Endothelial cell of umbilical vein (primary cell): ENCODE data around the gene SRSF10. TPM values are rescaled to one million over a fixed set of nuclear protein-coding genes. Genes with fewer than 3 reads are reported as not detected.

Experiments
- BruUV-seq: library from RNA; stranded (reverse); fragments of 400-500 nt; replicated peaks from 2 replicates; lab custom pipeline; 2021; lab: Mats Ljungman, UMichigan
- CTCF ChIA-PET: fragments of 300-600, 350-600 bp; sonication (Branson Sonifier 250); formaldehyde crosslinking; loops from one replicate; lab custom pipeline; 2021; ENCODE audit warnings: antibody characterized with exemption, inconsistent platforms; lab: Charles Lee
- POLR2A ChIA-PET: fragments of 300-600, 350-600 bp; sonication (Branson Sonifier 250); formaldehyde crosslinking; loops from one replicate; lab custom pipeline; 2021; ENCODE audit warnings: antibody characterized with exemption, inconsistent platforms; lab: Charles Lee
- DNase-seq: peaks from one replicate; pipeline ENCODE4 v3.0.0-alpha.2; 2011; ENCODE audit warnings: low read depth, low spot score
- FAIRE-seq: peaks from 2 replicates; lab custom pipeline; 2011; peaks lifted over from hg19 to GRCh38; lab: Jason Lieb, UNC
- H2AFZ ChIP-seq: 2 replicates; pipeline ENCODE4 v1.6.0; 2012; ENCODE audit warnings: low read depth, low read length, control low read depth, inconsistent platforms
- H3K27ac ChIP-seq: 2 replicates; pipeline ENCODE4 v1.5.1; 2011; ENCODE audit warnings: low read depth, mild to moderate bottlenecking, control low read depth, low read length, moderate library complexity; ENCODE audit not compliant: insufficient read depth
- H3K27me3 ChIP-seq, 2 experiments: 2 replicates each; pipeline versions ENCODE4 v1.6.0 to v1.6.1; 2011; ENCODE audit warnings: low read length in 2 of 2, mixed read lengths in 1 of 2; ENCODE audit not compliant: control insufficient read depth in 2 of 2, insufficient read depth in 2 of 2
- H3K36me3 ChIP-seq, 2 experiments: 2 replicates in 1 of 2; 3 replicates in 1 of 2; pipeline ENCODE4 v1.5.1; 2011; ENCODE audit warnings: low read length in 2 of 2, mild to moderate bottlenecking in 1 of 2, moderate library complexity in 1 of 2; ENCODE audit not compliant: control insufficient read depth in 2 of 2, insufficient read depth in 2 of 2; ENCODE audit errors: extremely low read depth in 1 of 2
- H3K4me1 ChIP-seq: 3 replicates; pipeline ENCODE4 v1.5.1; 2011; ENCODE audit warnings: mild to moderate bottlenecking, low read length; ENCODE audit not compliant: control insufficient read depth, insufficient read depth; ENCODE audit errors: extremely low read depth
- H3K4me2 ChIP-seq: 2 replicates; pipeline ENCODE4 v1.6.1; 2011; ENCODE audit warnings: low read length, control low read depth, mixed read lengths; ENCODE audit not compliant: insufficient read depth
- H3K4me3 ChIP-seq, 3 experiments: fragments of 200-600 bp in 1 of 3; sonication (generic), shearing (Covaris generic) in 1 of 3; replicated peaks in 1 of 3; 2 replicates each; pipeline ENCODE4 v1.5.1; 2011 to 2016; ENCODE audit warnings: control low read depth in 3 of 3, low read length in 3 of 3, mild to moderate bottlenecking in 2 of 3, inconsistent platforms in 1 of 3, low read depth in 1 of 3, moderate library complexity in 1 of 3; ENCODE audit not compliant: insufficient read depth in 1 of 3
- H3K79me2 ChIP-seq: 2 replicates; pipeline ENCODE4 v1.6.0; 2012; ENCODE audit warnings: low read length, inconsistent platforms; ENCODE audit not compliant: control insufficient read depth, insufficient read depth
- H3K9ac ChIP-seq: replicated peaks from 2 replicates; pipeline ENCODE3; 2011; ENCODE audit warnings: low read length, control low read depth; ENCODE audit not compliant: insufficient read depth; ENCODE audit errors: extremely low read depth
- H3K9me1 ChIP-seq: replicated peaks from 3 replicates; pipeline ENCODE4 v1.6.0; 2011; ENCODE audit warnings: mild to moderate bottlenecking, low read length; ENCODE audit not compliant: control insufficient read depth, insufficient read depth; ENCODE audit errors: extremely low read depth
- H3K9me3 ChIP-seq: replicated peaks from 2 replicates; pipeline ENCODE4 v1.5.1; 2012; ENCODE audit warnings: low read length, inconsistent platforms; ENCODE audit not compliant: control insufficient read depth, insufficient read depth
- H4K20me1 ChIP-seq: replicated peaks from 2 replicates; pipeline ENCODE3; 2011; ENCODE audit warnings: mild to moderate bottlenecking, low read length; ENCODE audit not compliant: control insufficient read depth, insufficient read depth; ENCODE audit errors: extremely low read depth
- EZH2 ChIP-seq: IDR thresholded peaks from 2 replicates; pipeline ENCODE4 v1.6.1; 2012; ENCODE audit warnings: borderline replicate concordance, low read depth, mild to moderate bottlenecking, moderate library complexity, low read length, inconsistent platforms; ENCODE audit not compliant: severe bottlenecking
- FOS ChIP-seq: IDR thresholded peaks from 2 replicates; pipeline ENCODE4 v1.6.1; 2011; ENCODE audit warnings: mild to moderate bottlenecking, low read length, moderate library complexity, borderline replicate concordance; ENCODE audit not compliant: insufficient read depth
- GATA2 ChIP-seq: IDR thresholded peaks from 2 replicates; pipeline ENCODE4 v1.7.0; 2011; ENCODE audit warnings: low read depth, mild to moderate bottlenecking, moderate library complexity, mixed read lengths, low read length; ENCODE audit not compliant: insufficient read length, insufficient read depth
- JUN ChIP-seq: IDR thresholded peaks from 2 replicates; pipeline ENCODE4 v1.6.1; 2011; ENCODE audit warnings: borderline replicate concordance, low read depth; ENCODE audit not compliant: insufficient read length, insufficient read depth
- MYC ChIP-seq: IDR thresholded peaks from one replicate; pipeline ENCODE4 v1.6.1; 2011; ENCODE audit warnings: mild to moderate bottlenecking, low read depth, low read length
- POLR2A ChIP-seq: IDR thresholded peaks from 2 replicates; pipeline ENCODE4 v1.6.1; 2012; ENCODE audit warnings: low read depth, mild to moderate bottlenecking, control low read depth, low read length
- POLR2AphosphoS5 ChIP-seq: IDR thresholded peaks from 2 replicates; pipeline ENCODE4 v1.6.1; 2012; ENCODE audit warnings: low read depth, mild to moderate bottlenecking, control low read depth, low read length, moderate library complexity; ENCODE audit not compliant: insufficient read depth
- dilution Hi-C: fragments of 300-500 bp; cut with MboI; formaldehyde crosslinking; loops from one replicate; pipeline ENCODE4 v1.15.0; 2019; ENCODE audit warnings: low sequenced_read_pairs; ENCODE audit not compliant: extremely low pct_ligation_motif_present
- intact Hi-C: fragments of 100-400 bp; cut with micrococcal nuclease; formaldehyde crosslinking; loops from one replicate; pipeline ENCODE4 v1.10.0; 2022
- polyA plus RNA-seq, 4 experiments: library from polyadenylated mRNA; depleted of rRNA in 3 of 4; stranded (reverse) in 3 of 4; unstranded in 1 of 4; fragments of >200 nt; gene quantifications; 2 replicates each; pipeline versions ENCODE4 v1.2.1 to v1.2.3, GENCODE V29; 2011 to 2012; ENCODE audit warnings: missing spikeins in 1 of 4
- total RNA-seq: library from RNA; stranded (reverse); gene quantifications from 2 replicates; pipeline ENCODE4 v1.2.3, GENCODE V29; 2021
- TF ChIP-seq, protein P1 (sequence below): IDR thresholded peaks from 2 replicates; pipeline ENCODE4 v1.6.1; 2011; ENCODE audit not compliant: insufficient read depth, insufficient read length
- TF ChIP-seq, protein P2 (sequence below), 2 donors: IDR thresholded peaks; 1 replicate in 1 of 2; 2 replicates in 1 of 2; pipeline ENCODE4 v1.5.1; 2011; ENCODE audit warnings: low read length in 2 of 2, mild to moderate bottlenecking in 2 of 2, moderate library complexity in 2 of 2, control low read depth in 1 of 2, inconsistent platforms in 1 of 2, low read depth in 1 of 2; ENCODE audit not compliant: insufficient read depth in 1 of 2; ENCODE audit errors: extremely low read depth in 1 of 2

The SRSF10 gene
- total and polyA plus RNA-seq, 2 donors (not counting 3 experiments of a cell fraction or from before 2014, with no cell fraction given) = 124 to 135 TPM

DNA sequence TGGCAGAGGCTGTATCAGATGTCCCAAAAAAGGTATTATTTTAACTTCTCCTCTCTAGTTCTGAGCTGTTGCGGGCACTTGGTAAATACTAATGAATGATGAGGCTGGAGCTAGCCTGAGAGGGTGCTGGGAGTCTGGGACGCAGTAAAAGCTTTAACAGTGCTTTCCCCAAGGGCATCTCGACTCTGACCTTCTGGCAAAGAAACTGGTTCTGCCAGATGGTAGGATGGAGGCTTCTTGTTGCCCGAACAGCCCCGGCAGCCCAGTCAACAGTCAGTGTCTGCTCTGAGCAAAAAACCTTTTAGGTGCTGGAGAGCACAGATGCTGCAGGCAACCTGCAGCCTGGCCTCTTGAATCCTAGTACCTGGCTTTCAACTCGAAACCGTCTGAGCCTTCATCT, 23.0 kb downstream of the SRSF10 start:
- DNase-seq = no peak
- TF ChIP-seq EZH2 = no peak
- no peak for TF ChIP-seq GATA2
- TF ChIP-seq, protein P1, sequence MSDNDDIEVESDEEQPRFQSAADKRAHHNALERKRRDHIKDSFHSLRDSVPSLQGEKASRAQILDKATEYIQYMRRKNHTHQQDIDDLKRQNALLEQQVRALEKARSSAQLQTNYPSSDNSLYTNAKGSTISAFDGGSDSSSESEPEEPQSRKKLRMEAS = no peak
- TF ChIP-seq JUN = no peak
- TF ChIP-seq FOS = no peak
- no peak for TF ChIP-seq POLR2AphosphoS5
- no peak for TF ChIP-seq MYC
- no peak for TF ChIP-seq POLR2A
- TF ChIP-seq, protein P2, sequence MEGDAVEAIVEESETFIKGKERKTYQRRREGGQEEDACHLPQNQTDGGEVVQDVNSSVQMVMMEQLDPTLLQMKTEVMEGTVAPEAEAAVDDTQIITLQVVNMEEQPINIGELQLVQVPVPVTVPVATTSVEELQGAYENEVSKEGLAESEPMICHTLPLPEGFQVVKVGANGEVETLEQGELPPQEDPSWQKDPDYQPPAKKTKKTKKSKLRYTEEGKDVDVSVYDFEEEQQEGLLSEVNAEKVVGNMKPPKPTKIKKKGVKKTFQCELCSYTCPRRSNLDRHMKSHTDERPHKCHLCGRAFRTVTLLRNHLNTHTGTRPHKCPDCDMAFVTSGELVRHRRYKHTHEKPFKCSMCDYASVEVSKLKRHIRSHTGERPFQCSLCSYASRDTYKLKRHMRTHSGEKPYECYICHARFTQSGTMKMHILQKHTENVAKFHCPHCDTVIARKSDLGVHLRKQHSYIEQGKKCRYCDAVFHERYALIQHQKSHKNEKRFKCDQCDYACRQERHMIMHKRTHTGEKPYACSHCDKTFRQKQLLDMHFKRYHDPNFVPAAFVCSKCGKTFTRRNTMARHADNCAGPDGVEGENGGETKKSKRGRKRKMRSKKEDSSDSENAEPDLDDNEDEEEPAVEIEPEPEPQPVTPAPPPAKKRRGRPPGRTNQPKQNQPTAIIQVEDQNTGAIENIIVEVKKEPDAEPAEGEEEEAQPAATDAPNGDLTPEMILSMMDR (IDR thresholded peaks at IDR 0.05; ENCODE audit: extremely low read depth in 1 of 2, insufficient read depth in 1 of 2, low read depth in 1 of 2, low read length in 2 of 2) = no peak
- intact Hi-C loops = loop anchor here (5.0 kb wide), 4 partner anchors 130 to 765 kb away; partner anchors contain the start of genes HMGCL and MYOM3
- no peak overlapping the region for H2AFZ ChIP-seq
- no peaks in the 10 kb centered on the region for H3K9me1 ChIP-seq
- H3K27me3 ChIP-seq = no peaks in the 10 kb centered on the region
- no peak for FAIRE-seq
- H3K27ac ChIP-seq = no peak overlapping the region
- no peaks in the 10 kb centered on the region for H4K20me1 ChIP-seq
- no peak overlapping the region for H3K4me2 ChIP-seq
- H3K36me3 ChIP-seq = no peaks in the 10 kb centered on the region
- no TSS peak for BruUV-seq
- CTCF ChIA-PET = interaction anchor here (1.4 to 5.8 kb wide), 2 partner anchors 23 to 71 kb away, joined by 4 to 30 read pairs; partner anchors contain the start of gene SRSF10
- peaks cover 26% of the 10 kb centered on the region for H3K4me1 ChIP-seq
- H3K4me3 ChIP-seq = no peak overlapping the region
- H3K9me3 ChIP-seq = no peaks in the 10 kb centered on the region
- H3K9ac ChIP-seq = no peak overlapping the region
- POLR2A ChIA-PET = no interaction called here
- dilution Hi-C loops = no loop called here
- H3K79me2 ChIP-seq = peaks cover 24% of the 10 kb centered on the region
